ENCODE measurements around the gene ECM1.

The ECM1 gene

GRCh38 chr1:150516050-150516591 lies 8.2 kb downstream of the ECM1 start:
- H3F3A ChIP-seq (ENCODE audit: insufficient read depth) = peaks cover 12% of the 10 kb centered on the region; the same call in 1 of the 2 replicates
- no peaks in the 10 kb centered on the region for H3K27me3 ChIP-seq (ENCODE audit: low read length)
- no peaks in the 10 kb centered on the region for H4K20me1 ChIP-seq (ENCODE audit: low read depth, low read length)
- no peaks in the 10 kb centered on the region for H3K9me2 ChIP-seq (replicated peaks; ENCODE audit: insufficient read depth, low read length)
- H3K4me3 ChIP-seq (ENCODE audit: insufficient read depth, low read length, poor library complexity, severe bottlenecking) = peak overlapping the region; percentile 70
- H2AFZ ChIP-seq (ENCODE audit: low read depth, low read length, severe bottlenecking) = peak overlapping the region; percentile 96
- no peaks in the 10 kb centered on the region for H3K79me2 ChIP-seq (ENCODE audit: insufficient read depth, low read length)
- no peaks in the 10 kb centered on the region for H3K36me3 ChIP-seq (ENCODE audit: low read length)
- H3K4me2 ChIP-seq (ENCODE audit: low read depth, low read length, poor library complexity, severe bottlenecking) = peak overlapping the region; percentile 72
- peak overlapping the region; percentile 51 for H3K9ac ChIP-seq (ENCODE audit: low read length)
- H3K9me3 ChIP-seq (ENCODE audit: insufficient read depth, low read length) = no peaks in the 10 kb centered on the region
- no peak overlapping the region for H3K27ac ChIP-seq (ENCODE audit: low read depth, low read length)
- TF ChIP-seq EZH2phosphoT487 (conservative IDR thresholded peaks at IDR 0.05; ENCODE audit: low read length) = no peak
- TF ChIP-seq, protein P1, sequence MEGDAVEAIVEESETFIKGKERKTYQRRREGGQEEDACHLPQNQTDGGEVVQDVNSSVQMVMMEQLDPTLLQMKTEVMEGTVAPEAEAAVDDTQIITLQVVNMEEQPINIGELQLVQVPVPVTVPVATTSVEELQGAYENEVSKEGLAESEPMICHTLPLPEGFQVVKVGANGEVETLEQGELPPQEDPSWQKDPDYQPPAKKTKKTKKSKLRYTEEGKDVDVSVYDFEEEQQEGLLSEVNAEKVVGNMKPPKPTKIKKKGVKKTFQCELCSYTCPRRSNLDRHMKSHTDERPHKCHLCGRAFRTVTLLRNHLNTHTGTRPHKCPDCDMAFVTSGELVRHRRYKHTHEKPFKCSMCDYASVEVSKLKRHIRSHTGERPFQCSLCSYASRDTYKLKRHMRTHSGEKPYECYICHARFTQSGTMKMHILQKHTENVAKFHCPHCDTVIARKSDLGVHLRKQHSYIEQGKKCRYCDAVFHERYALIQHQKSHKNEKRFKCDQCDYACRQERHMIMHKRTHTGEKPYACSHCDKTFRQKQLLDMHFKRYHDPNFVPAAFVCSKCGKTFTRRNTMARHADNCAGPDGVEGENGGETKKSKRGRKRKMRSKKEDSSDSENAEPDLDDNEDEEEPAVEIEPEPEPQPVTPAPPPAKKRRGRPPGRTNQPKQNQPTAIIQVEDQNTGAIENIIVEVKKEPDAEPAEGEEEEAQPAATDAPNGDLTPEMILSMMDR (IDR thresholded peaks at IDR 0.05; ENCODE audit: insufficient read depth, low read length, poor library complexity, severe bottlenecking) = no peak

- Histone ChIP-seq H3K27me3 (ENCODE audit: low read length) (no peaks in the 10 kb centered on the region), H3K9me3 (ENCODE audit: insufficient read depth, low read length) (no peaks in the 10 kb centered on the region), H2AFZ (ENCODE audit: low read depth, low read length, severe bottlenecking) (peak overlapping the region; percentile 96), H3K4me2 (ENCODE audit: low read depth, low read length, poor library complexity, severe bottlenecking) (peak overlapping the region; percentile 72), H3K79me2 (ENCODE audit: insufficient read depth, low read length) (no peaks in the 10 kb centered on the region), H4K20me1 (ENCODE audit: low read depth, low read length) (no peaks in the 10 kb centered on the region), H3K4me3 (ENCODE audit: insufficient read depth, low read length, poor library complexity, severe bottlenecking) (peak overlapping the region; percentile 70), H3K27ac (ENCODE audit: low read depth, low read length) (no peak overlapping the region), H3K36me3 (ENCODE audit: low read length) (no peaks in the 10 kb centered on the region), H3K9ac (ENCODE audit: low read length) (peak overlapping the region; percentile 51; the same call in 1 of the 2 replicates), H3K9me2 (replicated peaks; ENCODE audit: insufficient read depth, low read length) (no peaks in the 10 kb centered on the region), H3F3A (ENCODE audit: insufficient read depth) (peaks cover 12% of the 10 kb centered on the region; the same call in 1 of the 2 replicates)
- TF ChIP-seq, protein P1 (IDR thresholded peaks at IDR 0.05; ENCODE audit: insufficient read depth, low read length, poor library complexity, severe bottlenecking) = no peak
These were observed 8.7 kb downstream of the ECM1 start for GRCh38 chr1:150516616-150517015.

- Histone ChIP-seq H3K36me3 (ENCODE audit: low read length) (no peaks in the 10 kb centered on the region), H3K79me2 (ENCODE audit: insufficient read depth, low read length) (no peaks in the 10 kb centered on the region), H3K27ac (ENCODE audit: low read depth, low read length) (no peak overlapping the region), H3K27me3 (ENCODE audit: low read length) (no peaks in the 10 kb centered on the region), H3K9me2 (replicated peaks; ENCODE audit: insufficient read depth, low read length) (no peaks in the 10 kb centered on the region), H3K9me3 (ENCODE audit: insufficient read depth, low read length) (no peaks in the 10 kb centered on the region), H4K20me1 (ENCODE audit: low read depth, low read length) (no peaks in the 10 kb centered on the region), H3K4me2 (ENCODE audit: low read depth, low read length, poor library complexity, severe bottlenecking) (no peak overlapping the region), H3K9ac (ENCODE audit: low read length) (no peak overlapping the region), H3K4me3 (ENCODE audit: insufficient read depth, low read length, poor library complexity, severe bottlenecking) (no peak overlapping the region), H2AFZ (ENCODE audit: low read depth, low read length, severe bottlenecking) (no peak overlapping the region), H3F3A (ENCODE audit: insufficient read depth) (peaks cover 9% of the 10 kb centered on the region; the same call in 1 of the 2 replicates)
- TF ChIP-seq EZH2phosphoT487 (conservative IDR thresholded peaks at IDR 0.05; ENCODE audit: low read length) = no peak
- TF ChIP-seq, protein P1 (IDR thresholded peaks at IDR 0.05; ENCODE audit: insufficient read depth, low read length, poor library complexity, severe bottlenecking) = no peak
These were observed 13.5 kb downstream of the ECM1 start for GRCh38 chr1:150521196-150521968.

Data from SU-DHL-6 (cell line).